H9 (cell line): ENCODE data around the gene FGB. TPM values are rescaled to one million over a fixed set of nuclear protein-coding genes. Genes with fewer than 3 reads are reported as not detected.

Experiments
- DNase-seq: peaks from one replicate; pipeline ENCODE4 v3.0.0-alpha.2; 2017
- H2AFZ ChIP-seq: one replicate; pipeline ENCODE4 v1.6.1; 2013; ENCODE audit warnings: mild to moderate bottlenecking, low read length, control low read depth, moderate library complexity
- H2AK5ac ChIP-seq: 2 replicates; pipeline ENCODE4 v1.6.1; 2013; ENCODE audit warnings: low read length, control low read depth, mixed read lengths; ENCODE audit not compliant: insufficient read length
- H2BK120ac ChIP-seq: one replicate; pipeline ENCODE4 v1.6.1; 2013; ENCODE audit warnings: low read depth, mild to moderate bottlenecking, low read length, control low read depth, inconsistent platforms; ENCODE audit not compliant: poor library complexity, severe bottlenecking
- H2BK12ac ChIP-seq: 2 replicates; pipeline ENCODE4 v1.6.1; 2013; ENCODE audit warnings: low read length, control low read depth, mixed read lengths, low read depth; ENCODE audit not compliant: insufficient read length
- H2BK15ac ChIP-seq: 2 replicates; pipeline ENCODE4 v1.6.1; 2013; ENCODE audit warnings: low read depth, low read length, control low read depth
- H2BK20ac ChIP-seq: one replicate; pipeline ENCODE4 v1.6.1; 2013; ENCODE audit warnings: low read depth, mild to moderate bottlenecking, low read length, control low read depth, inconsistent platforms; ENCODE audit not compliant: poor library complexity, severe bottlenecking
- H2BK5ac ChIP-seq: 2 replicates; pipeline ENCODE4 v1.6.1; 2013; ENCODE audit warnings: low read length, control low read depth, mixed read lengths; ENCODE audit not compliant: insufficient read length
- H3K14ac ChIP-seq: 2 replicates; pipeline ENCODE4 v1.6.1; 2013; ENCODE audit warnings: low read length, control low read depth; ENCODE audit not compliant: insufficient read depth
- H3K18ac ChIP-seq: 2 replicates; pipeline ENCODE4 v1.6.1; 2013; ENCODE audit warnings: low read depth, mild to moderate bottlenecking, mixed read lengths, low read length, control low read depth; ENCODE audit not compliant: insufficient read length
- H3K23ac ChIP-seq: 2 replicates; pipeline ENCODE4 v1.6.1; 2013; ENCODE audit warnings: low read length, control low read depth, mixed read lengths, low read depth; ENCODE audit not compliant: insufficient read length
- H3K23me2 ChIP-seq: 2 replicates; pipeline ENCODE4 v1.6.1; 2013; ENCODE audit warnings: low read depth, mild to moderate bottlenecking, mixed read lengths, low read length, control low read depth; ENCODE audit not compliant: insufficient read length, poor library complexity, severe bottlenecking
- H3K27ac ChIP-seq: 2 replicates; pipeline ENCODE4 v1.5.1; 2013; ENCODE audit warnings: low read length, control low read depth, mixed read lengths, low read depth; ENCODE audit not compliant: insufficient read length
- H3K27me3 ChIP-seq: 2 replicates; pipeline ENCODE4 v1.6.1; 2013; ENCODE audit warnings: low read length, control low read depth, inconsistent platforms; ENCODE audit not compliant: insufficient read depth
- H3K4ac ChIP-seq: 2 replicates; pipeline ENCODE4 v1.6.1; 2013; ENCODE audit warnings: low read depth, mild to moderate bottlenecking, control low read depth, inconsistent platforms, low read length, moderate library complexity
- H3K4me1 ChIP-seq: 2 replicates; pipeline ENCODE4 v1.6.1; 2013; ENCODE audit warnings: low read length, control low read depth, inconsistent platforms; ENCODE audit not compliant: insufficient read depth
- H3K4me2 ChIP-seq: 2 replicates; pipeline ENCODE4 v1.6.1; 2013; ENCODE audit warnings: low read length, control low read depth, mixed read lengths; ENCODE audit not compliant: insufficient read length, insufficient read depth
- H3K56ac ChIP-seq: 2 replicates; pipeline ENCODE4 v1.6.1; 2013; ENCODE audit warnings: low read depth, mild to moderate bottlenecking, mixed read lengths, low read length, control low read depth; ENCODE audit not compliant: insufficient read length
- H3K79me1 ChIP-seq: 2 replicates; pipeline ENCODE4 v1.6.1; 2013; ENCODE audit warnings: low read depth, mild to moderate bottlenecking, moderate library complexity, low read length, control low read depth, inconsistent platforms; ENCODE audit not compliant: insufficient read depth, poor library complexity, severe bottlenecking
- H3K79me2 ChIP-seq: 2 replicates; pipeline ENCODE4 v1.6.1; 2013; ENCODE audit warnings: low read length, control low read depth, inconsistent platforms; ENCODE audit not compliant: insufficient read depth
- H3K9ac ChIP-seq: 2 replicates; pipeline ENCODE4 v1.6.1; 2013; ENCODE audit warnings: low read length, control low read depth, mixed read lengths; ENCODE audit not compliant: insufficient read length; ENCODE audit errors: extremely low read depth
- H3K9me3 ChIP-seq: one replicate; pipeline ENCODE4 v1.6.1; 2013; ENCODE audit warnings: low read depth, low read length, inconsistent platforms; ENCODE audit not compliant: control insufficient read depth
- H3T11ph ChIP-seq: one replicate; pipeline ENCODE4 v1.6.1; 2013; ENCODE audit warnings: mild to moderate bottlenecking, low read length, control low read depth, inconsistent platforms
- H4K20me1 ChIP-seq: one replicate; pipeline ENCODE4 v1.6.1; 2013; ENCODE audit not compliant: control insufficient read depth, insufficient read length, insufficient read depth
- H4K5ac ChIP-seq: 2 replicates; pipeline ENCODE4 v1.6.1; 2013; ENCODE audit warnings: low read depth, mild to moderate bottlenecking, mixed read lengths, low read length, control low read depth; ENCODE audit not compliant: insufficient read length
- H4K8ac ChIP-seq: replicated peaks from 2 replicates; pipeline ENCODE4 v1.6.1; 2013; ENCODE audit warnings: low read length, control low read depth, mixed read lengths, low read depth; ENCODE audit not compliant: insufficient read length
- H4K91ac ChIP-seq: 2 replicates; pipeline ENCODE4 v1.6.1; 2013; ENCODE audit warnings: low read depth, mild to moderate bottlenecking, moderate library complexity, mixed read lengths, low read length, control low read depth; ENCODE audit not compliant: insufficient read length
- H3K27ac Mint-ChIP-seq, 3 experiments: 2 replicates in 2 of 3; 3 replicates in 1 of 3; pipeline ENCODE4 v1.8.0; 2020 to 2021; ENCODE audit warnings: mixed read lengths in 3 of 3, mild to moderate bottlenecking in 1 of 3, moderate library complexity in 1 of 3
- H3K27me3 Mint-ChIP-seq: 2 replicates; pipeline ENCODE4 v1.8.0; 2021; ENCODE audit warnings: low read depth, mild to moderate bottlenecking, moderate library complexity, mixed read lengths
- H3K36me3 Mint-ChIP-seq, 3 experiments: 2 replicates in 2 of 3; 3 replicates in 1 of 3; pipeline ENCODE4 v1.8.0; 2020 to 2021; ENCODE audit warnings: low read depth in 3 of 3, mixed read lengths in 3 of 3; ENCODE audit not compliant: insufficient read depth in 1 of 3
- H3K4me1 Mint-ChIP-seq, 2 experiments: 2 replicates each; pipeline ENCODE4 v1.8.0; 2020; ENCODE audit warnings: mixed read lengths in 2 of 2
- H3K4me3 Mint-ChIP-seq, 2 experiments: 2 replicates in 1 of 2; 3 replicates in 1 of 2; pipeline ENCODE4 v1.8.0; 2020 to 2021; ENCODE audit warnings: mild to moderate bottlenecking in 2 of 2, mixed read lengths in 2 of 2, moderate library complexity in 1 of 2
- H3K9me3 Mint-ChIP-seq, 2 experiments: 2 replicates in 1 of 2; 3 replicates in 1 of 2; pipeline ENCODE4 v1.8.0; 2020; ENCODE audit warnings: mild to moderate bottlenecking in 2 of 2, mixed read lengths in 2 of 2, moderate library complexity in 1 of 2
- CTCF ChIP-seq: fragments of 200-600 bp; sonication (generic); conservative IDR thresholded peaks from 3 replicates; pipeline ENCODE4 v1.8.0; 2021; ENCODE audit warnings: antibody characterized with exemption, mild to moderate bottlenecking
- WGBS: extraction: QIAGEN DNeasy Blood & Tissue Kit; methylation state at CpG from one replicate; pipeline ENCODE4 v1.1.7; 2013; ENCODE audit warnings: missing lambda C conversion rate, low lambda C conversion rate, mixed read lengths; ENCODE audit not compliant: insufficient read length; ENCODE audit errors: extremely low coverage; 5-methylcytosine and 5-hydroxymethylcytosine counted together
- total RNA-seq: library from RNA; stranded (reverse); gene quantifications from 2 replicates; pipeline ENCODE4 v1.2.1, GENCODE V29; 2021

FGB gene
- total RNA-seq, 1 experiment from 2014 or later, result not detected

DNA sequence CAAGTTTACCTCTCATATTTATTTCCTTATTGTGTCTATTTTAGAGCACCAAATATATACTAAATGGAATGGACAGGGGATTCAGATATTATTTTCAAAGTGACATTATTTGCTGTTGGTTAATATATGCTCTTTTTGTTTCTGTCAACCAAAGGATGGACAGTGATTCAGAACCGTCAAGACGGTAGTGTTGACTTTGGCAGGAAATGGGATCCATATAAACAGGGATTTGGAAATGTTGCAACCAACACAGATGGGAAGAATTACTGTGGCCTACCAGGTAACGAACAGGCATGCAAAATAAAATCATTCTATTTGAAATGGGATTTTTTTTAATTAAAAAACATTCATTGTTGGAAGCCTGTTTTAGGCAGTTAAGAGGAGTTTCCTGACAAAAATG lies 6.2 kb downstream of the FGB start:
- Mint-ChIP-seq H3K36me3 (no peaks in the 10 kb centered on the region), H3K4me1 (peaks cover 0 to 4% of the 10 kb centered on the region in 2 experiments; a peak in 2 of 4 replicates), H3K9me3 (no peaks in the 10 kb centered on the region), H3K27ac (no peak overlapping the region), H3K4me3 (no peak overlapping the region), H3K27me3 (no peaks in the 10 kb centered on the region)
- no peak overlapping the region for H2AK5ac ChIP-seq
- H4K5ac ChIP-seq, result no peak overlapping the region
- no peak overlapping the region for H2BK5ac ChIP-seq
- H3K4ac ChIP-seq, result no peak overlapping the region
- H3K9ac ChIP-seq, result no peak overlapping the region
- no peaks in the 10 kb centered on the region for H3K23me2 ChIP-seq
- H3K4me2 ChIP-seq, result no peak overlapping the region
- H3K14ac ChIP-seq, result no peak overlapping the region
- H3K18ac ChIP-seq, result no peak overlapping the region
- no peaks in the 10 kb centered on the region for H3K79me1 ChIP-seq
- H2AFZ ChIP-seq, result no peak overlapping the region
- H3T11ph ChIP-seq, result no peak overlapping the region
- no peak overlapping the region for H3K56ac ChIP-seq
- no peak overlapping the region for H3K23ac ChIP-seq
- H2BK120ac ChIP-seq, result no peak overlapping the region
- DNase-seq, result no peak
- no peak overlapping the region for H4K8ac ChIP-seq
- no peaks in the 10 kb centered on the region for H3K4me1 ChIP-seq
- H3K9me3 ChIP-seq, result no peaks in the 10 kb centered on the region
- H4K91ac ChIP-seq, result no peak overlapping the region
- H3K27ac ChIP-seq, result no peak overlapping the region
- H2BK15ac ChIP-seq, result no peak overlapping the region
- no CpG with 5 or more reads among the region's 3 CpGs for WGBS
- no peak for TF ChIP-seq CTCF
- H4K20me1 ChIP-seq, result no peaks in the 10 kb centered on the region
- no peaks in the 10 kb centered on the region for H3K79me2 ChIP-seq
- H2BK12ac ChIP-seq, result no peak overlapping the region
- no peaks in the 10 kb centered on the region for H3K27me3 ChIP-seq
- H2BK20ac ChIP-seq, result no peak overlapping the region
